ENCODE measurements around the gene INTS3.
"Not testable (repeated sequence)": the region's sequence is repeated elsewhere in the genome, so short reads cannot be mapped to it uniquely, and the experiment has no call there.

Gene INTS3

DNA sequence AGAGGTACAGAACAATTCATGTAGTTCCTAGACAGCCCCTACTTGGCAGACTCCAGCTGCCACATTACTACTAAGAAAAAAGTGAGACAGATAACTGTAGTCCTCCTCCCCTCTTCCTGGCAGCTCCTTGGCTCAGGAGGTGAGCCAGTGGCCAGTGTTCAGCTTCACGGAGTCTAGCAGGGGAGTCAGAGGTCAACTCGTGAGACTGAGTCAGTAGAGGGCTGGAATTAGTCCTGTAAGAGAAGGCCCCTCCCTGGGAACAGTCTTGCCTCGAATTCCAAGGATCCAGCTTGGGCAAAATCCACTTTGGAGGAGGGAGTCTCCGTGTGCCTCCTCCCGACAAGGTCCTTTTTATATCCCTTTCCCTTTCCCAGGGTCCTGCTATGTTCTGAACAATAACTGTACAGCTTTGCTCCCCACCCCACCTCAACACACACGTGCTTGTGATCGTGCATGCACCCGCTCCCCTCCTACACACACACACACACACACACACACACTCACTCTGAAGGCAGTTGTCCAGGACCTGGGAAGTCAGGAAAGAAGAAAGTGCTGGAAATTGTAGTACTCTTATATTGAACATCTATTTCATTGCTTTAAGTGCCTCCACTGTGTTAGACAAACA, 24.8 kb downstream of the INTS3 start:
- no peak for DNase-seq (ENCODE audit: low read depth)

DNA sequence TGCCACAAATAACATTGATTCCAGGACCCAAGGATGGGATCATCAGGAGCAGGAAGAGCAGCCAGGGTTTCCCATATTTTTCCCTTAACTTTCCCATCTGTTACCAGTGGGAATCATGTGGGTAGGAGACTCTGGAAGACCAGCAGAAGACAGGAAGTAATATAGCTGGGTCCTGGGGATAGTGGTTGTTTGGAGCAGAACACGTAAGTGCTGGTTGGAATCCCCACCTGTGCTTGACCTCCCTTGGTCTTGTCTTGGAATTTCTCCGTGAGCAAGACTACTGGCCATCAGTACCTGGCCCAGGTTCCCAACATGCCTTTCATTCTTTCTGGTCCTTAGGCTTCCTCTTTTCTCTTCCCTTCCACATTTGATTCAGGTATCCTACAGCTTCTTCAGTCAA, 26.4 kb downstream of the INTS3 start:
- no peak for DNase-seq (ENCODE audit: low read depth)

DNA sequence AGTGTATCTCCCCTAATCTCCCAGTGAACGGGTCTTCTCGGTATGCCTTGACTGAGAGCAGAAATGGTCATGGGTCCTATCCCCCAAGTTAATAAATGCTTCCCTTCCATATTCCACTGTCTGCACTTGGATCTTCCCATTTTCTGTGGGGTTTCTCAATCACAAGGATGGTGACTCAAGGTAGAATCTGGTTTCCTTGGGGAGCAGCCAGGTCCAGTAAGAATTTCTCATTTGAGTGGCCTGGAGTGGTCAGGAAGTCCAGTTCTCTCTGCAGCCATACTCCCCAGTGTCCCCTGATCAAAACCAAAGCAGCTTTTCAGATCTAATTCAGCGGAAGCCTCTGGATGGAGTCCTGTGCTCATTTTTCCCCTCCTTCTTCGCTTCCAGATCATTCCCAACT, 32.6 kb downstream of the INTS3 start:
- no peak for DNase-seq (ENCODE audit: low read depth)

DNA sequence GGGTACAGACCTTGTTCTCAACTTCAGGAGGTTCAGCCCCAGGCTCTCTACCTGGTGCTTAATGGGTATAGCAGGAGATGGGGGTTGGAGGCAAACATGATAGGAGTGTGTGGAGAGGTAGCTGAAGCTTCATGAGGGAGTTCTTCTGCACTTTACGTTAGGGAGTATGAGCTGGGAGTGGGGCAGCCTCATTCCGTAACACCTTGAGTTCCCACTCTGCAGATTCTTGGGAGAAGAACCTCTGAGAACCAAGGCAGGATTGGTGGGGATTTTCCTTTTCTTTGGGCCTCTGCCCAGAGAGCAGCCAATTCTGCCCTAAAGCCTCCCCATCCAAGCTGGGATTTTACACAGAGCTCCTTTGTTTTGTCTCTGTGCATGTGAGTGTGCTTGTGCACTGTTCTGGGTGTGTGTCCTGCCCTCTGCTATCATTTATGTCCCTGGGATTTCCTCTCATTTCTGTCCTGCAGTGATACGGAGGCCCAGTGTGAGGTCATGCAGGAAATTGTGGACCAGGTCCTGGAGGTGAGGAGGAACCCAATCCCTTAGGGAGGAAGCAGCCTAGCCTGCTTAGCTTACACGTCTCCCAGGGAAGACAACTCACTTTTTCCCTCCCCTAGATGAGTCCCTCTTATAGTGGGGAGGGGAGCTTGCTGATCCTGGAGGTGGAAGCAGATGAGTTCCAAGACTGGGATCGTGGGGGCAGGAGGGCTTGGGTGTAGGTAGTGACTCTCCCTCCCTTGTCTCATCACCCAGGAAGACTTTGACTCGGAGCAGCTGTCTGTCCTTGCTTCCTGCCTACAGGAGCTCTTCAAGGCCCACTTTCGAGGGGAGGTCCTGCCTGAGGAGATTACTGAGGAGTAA, 35.7 kb downstream of the INTS3 start:
- no peak for DNase-seq (ENCODE audit: low read depth)

DNA sequence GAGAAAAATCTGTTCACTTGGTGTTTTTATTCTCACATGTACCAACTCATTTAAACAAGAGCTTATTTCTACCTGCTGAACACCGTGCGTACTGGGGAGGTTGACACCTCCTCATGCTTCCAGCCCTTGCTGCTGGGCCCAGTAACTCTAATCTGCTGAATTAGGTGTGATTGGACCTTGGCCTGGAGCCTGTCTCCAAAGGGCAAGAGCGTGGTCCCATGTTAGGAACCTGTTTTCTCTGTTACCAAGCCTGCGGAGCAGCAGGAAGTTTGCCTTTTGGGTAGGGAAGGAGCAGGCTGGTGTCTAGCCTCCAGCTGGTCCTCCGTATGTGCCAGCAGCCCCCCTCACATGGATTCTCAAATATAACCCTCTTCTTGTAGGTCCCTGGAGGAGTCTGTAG, 36.5 kb downstream of the INTS3 start:
- no peak for DNase-seq (ENCODE audit: low read depth)

DNA sequence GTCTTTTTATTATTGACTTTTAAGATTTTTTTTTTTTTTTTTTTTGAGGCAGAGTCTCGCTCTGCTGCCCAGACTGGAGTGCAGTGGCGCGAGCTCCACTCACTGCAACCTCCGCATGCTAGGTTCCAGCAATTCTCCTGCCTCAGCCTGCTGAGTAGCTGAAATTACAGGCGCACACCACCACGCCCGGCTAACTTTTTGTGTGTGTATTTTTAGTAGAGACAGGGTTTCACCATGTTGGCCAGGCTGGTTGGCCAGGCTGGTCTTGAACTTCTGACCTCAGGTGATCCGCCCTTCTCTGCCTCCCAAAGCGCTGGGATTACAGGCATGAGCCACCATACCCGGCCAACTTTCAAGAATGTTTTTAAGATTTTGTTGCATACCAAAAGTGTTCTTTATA, 38.8 kb downstream of the INTS3 start:
- not testable (repeated sequence) for DNase-seq (ENCODE audit: low read depth)

DNA sequence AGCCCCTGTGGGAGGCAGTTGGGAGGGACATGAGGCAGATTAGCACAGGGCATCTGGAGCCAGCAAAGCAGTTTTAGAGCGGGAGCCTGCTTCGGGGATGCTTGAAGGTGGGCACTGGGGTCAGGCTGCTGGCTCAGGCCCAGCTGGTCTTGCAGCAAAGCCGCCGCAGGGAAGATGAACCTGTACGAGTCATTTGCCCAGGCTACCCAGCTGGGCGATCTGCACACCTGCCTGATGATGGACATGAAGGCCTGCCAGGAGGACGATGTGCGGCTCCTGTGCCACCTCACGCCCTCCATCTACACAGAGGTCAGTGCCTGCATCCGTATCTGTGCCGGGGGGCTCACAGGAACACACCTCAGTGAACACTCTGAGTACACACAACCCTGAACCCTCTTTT, 39.7 kb downstream of the INTS3 start:
- no peak for DNase-seq (ENCODE audit: low read depth)

DNA sequence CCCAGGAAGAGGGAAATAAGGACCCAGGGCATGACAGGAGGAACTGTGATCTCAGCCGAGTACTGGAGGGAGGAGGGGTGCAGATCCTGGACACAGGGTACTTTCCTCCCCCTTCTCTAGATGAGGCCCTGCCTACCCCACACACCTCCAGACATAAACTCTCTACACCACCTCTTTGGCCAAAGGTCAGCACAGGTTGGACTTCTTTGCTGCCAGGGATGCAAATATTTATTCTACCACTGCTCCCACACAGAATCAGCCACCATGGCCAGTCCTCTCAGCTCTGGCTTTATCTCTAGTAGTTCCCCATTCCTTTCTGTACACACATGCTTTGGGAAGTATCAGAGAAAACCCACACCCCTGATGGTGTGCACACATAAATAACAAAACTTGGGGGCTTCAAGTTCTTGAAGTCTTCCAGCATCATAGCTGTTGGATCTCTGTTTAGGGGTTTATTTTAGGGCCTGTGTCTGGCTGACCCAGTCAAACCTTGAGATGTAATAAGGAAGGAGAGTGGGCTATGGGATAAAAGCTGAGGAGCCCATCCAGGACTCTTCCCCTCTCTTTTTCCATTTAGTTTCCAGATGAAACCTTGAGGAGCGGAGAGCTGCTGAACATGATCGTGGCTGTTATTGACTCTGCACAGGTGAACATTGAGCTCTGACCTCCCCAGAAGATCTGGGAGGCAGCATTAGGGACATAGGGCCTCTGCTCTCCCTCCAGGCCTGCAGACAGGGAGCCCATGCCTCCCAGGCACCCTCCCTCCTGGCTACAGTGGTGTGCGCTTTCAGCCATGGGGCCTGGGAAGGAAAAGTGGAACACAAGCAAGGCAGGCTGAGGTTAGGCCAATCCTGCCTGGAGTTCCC, 40.7 kb downstream of the INTS3 start:
- DNase-seq (ENCODE audit: low read depth) = no peak

DNA sequence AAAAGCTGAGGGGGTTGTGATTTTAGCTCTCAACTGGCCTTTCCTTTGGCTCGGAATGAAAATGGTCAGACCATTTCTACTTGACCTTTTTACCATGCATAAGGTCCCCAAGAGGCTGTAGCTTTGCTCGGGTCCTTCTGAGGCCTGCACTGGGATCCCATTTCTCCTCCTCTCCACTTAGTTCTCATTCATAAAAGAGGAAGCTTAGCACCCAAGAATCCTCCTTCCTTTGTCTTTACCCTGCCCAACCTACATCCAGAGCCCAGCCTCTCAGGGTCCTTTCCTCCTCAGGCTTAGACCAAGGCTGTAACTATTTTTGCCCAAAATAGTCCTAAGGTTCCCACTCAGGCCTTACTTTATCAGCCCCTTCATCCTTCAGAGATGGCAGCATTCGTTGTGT, 41.4 kb downstream of the INTS3 start:
- DNase-seq (ENCODE audit: low read depth) = no peak

DNA sequence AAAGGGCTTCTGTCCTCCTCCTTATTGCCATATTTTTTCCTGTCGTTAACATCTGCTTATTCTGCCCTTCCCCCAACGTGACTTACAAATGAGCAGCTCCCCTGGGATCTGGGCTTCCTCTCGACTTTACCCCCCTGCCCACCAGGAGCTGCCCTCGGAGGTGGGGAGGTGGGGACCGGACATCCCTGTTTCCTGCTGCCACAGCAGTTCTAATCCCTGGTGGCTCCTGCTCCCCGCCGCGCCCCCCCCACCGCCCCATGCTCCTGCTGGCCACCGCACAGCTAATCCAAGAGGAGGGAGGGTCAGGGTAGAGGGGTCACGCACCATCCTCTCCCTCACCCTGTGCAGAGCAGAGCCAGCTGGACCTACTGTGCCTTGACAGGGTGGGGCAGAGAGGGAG, 42.9 kb downstream of the INTS3 start:
- DNase-seq (ENCODE audit: low read depth) = no peak

DNA sequence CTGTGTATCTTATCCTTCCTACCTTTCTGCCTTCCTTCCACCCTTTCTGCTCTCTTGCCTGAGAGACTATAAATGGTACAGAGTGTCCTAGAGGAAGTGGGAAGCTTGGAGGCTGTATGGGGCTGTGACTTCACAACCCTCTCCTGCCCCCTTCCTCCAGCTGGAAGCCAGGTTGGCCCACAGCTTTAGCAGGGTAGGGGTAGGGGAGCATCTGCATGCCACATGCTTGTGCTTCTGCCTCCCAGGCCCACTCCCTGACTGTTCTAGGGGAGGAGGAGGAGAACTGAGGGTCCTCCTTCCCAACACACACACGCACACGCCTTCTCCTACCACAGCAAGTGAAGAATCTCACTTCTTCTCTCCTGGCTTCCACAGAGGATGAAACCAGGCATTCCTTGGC, 43.4 kb downstream of the INTS3 start:
- DNase-seq (ENCODE audit: low read depth) = no peak

DNA sequence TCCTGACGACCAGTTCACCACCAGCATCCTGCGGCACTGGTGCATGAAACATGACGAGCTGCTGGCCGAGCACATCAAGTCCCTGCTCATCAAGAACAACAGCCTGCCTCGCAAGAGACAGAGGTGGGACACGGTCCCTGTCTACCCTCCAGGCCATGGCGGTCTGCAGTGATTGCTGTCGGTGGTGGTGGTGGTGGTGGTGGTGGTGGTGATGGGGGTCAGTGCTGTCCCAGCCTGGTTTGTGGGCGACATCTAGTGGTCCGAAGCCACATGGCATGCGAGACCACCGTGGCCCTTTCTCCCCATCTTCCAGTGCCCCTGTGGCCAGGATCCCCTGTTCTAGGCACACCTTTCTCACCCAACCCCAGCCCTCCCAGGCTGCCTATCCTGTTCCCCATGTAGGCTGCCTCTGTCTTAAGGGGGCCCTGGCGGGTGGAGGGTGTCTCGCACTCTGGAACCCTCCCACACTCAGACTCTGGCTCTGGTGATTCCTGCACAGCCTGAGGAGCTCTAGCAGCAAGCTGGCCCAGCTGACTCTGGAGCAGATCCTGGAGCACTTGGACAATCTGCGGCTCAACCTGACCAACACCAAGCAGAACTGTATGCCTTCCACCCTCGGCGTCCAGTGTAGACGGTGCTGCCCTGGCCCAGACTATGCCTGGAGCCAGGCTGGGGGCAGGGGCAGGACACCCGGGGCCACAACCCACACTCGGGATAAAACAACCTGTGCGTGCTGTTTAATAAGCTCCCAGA, 44.2 kb downstream of the INTS3 start:
- no peak for DNase-seq (ENCODE audit: low read depth)

DNA sequence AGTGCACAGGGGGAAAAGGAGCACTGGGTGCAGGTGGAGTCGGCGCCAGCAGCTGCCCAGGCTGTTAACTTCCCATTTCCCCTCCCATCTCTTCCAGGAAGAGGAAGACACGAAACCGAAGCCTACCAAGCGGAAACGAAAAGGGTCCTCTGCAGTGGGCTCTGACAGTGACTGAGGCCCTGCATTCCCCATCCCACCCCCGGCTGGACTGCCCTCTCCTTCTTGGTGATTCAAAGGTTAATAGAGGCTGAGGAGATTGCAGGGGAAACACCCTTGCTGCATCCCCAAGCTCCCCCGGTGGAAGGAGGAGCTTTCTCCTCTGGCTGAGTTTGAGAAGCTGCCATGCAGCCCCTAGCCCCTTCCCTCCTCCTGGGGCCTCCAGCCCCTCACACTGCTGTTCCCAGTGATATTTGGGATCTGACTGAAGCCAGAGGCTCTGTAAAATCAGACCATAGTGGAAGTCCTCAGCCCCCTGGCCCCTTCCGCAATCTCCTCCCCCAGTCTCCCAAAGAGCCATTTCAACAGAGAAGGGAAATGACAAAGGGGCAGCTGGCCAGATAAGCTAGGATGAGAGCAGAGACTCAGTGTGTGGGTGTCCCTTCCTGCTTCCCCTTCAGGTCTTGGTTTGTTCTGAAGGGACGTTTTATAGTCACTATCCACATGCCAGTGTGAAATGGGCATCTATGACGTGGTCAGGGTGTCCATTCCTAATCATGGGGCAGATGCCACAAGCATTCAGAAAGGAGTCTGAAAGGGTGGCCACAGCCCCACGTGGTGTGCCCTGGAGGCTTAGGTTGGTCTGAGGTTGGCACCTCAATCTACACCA, 45.5 kb downstream of the INTS3 start:
- no peak for DNase-seq (ENCODE audit: low read depth)

DNA sequence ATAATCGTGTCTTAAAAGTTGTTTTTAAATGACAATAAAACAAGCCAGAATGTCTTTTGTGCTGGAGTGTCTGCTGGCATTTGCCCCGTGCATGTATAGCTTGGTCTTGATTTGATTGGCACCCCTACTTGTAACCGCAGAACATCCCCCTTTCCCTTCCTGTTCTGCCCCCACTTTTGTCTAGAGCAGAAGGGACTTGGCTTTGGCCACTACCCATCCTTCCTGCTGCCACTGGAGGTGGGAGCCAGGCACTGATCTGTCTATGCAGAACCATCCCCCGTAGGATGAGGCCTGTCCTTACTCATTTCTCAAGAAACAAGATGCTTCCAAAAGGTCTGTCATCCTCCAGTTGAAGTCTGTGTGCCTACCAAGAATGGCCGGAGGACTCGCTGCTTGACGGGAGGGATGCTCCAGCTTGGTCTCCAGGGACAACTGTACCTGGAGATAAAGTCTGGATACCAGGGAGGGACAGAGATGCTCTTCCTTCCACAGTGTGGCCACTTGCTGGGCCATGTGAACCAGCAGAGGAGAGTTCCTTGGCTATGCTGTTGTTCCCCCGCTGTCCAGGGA, 46.3 kb downstream of the INTS3 start:
- no peak for DNase-seq (ENCODE audit: low read depth)

DNA sequence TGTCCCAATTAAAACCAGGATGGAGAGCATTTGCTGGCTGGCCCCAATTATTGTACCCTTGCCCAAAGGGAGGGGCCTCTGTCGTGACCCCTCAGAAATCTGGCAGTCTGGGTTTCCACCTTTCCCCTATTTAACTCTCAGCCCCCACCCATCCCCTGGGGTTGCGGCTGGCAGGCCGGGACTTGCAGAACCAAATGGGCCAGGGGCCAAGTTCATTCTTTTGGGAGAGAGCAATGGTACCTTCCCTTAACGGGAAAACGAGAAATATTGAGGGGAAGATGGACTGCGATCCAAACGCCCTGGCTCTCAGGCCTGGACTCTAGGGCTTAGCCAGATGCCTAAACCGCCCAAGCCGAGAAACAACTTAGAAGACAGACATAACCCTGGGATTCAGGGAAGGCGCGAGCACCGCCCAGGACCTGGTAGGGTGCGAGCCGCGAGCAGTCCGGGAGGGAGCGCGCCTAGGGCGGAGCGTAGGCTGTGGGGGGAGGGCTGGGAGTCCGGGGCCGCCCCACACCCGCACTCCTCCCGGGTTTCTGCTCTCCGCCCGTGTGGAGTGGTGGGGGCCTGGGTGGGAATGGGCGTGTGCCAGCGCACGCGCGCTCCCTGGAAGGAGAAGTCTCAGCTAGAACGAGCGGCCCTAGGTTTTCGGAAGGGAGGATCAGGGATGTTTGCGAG, 47.1 kb downstream of the INTS3 start, which contains the start of gene SLC27A3:
TSS of gene SLC27A3 (plus strand) at position 628 of the 678 bp plus-strand sequence. CDS start 91 bp downstream, outside the sequence.
- no peak for DNase-seq (ENCODE audit: low read depth)

DNA sequence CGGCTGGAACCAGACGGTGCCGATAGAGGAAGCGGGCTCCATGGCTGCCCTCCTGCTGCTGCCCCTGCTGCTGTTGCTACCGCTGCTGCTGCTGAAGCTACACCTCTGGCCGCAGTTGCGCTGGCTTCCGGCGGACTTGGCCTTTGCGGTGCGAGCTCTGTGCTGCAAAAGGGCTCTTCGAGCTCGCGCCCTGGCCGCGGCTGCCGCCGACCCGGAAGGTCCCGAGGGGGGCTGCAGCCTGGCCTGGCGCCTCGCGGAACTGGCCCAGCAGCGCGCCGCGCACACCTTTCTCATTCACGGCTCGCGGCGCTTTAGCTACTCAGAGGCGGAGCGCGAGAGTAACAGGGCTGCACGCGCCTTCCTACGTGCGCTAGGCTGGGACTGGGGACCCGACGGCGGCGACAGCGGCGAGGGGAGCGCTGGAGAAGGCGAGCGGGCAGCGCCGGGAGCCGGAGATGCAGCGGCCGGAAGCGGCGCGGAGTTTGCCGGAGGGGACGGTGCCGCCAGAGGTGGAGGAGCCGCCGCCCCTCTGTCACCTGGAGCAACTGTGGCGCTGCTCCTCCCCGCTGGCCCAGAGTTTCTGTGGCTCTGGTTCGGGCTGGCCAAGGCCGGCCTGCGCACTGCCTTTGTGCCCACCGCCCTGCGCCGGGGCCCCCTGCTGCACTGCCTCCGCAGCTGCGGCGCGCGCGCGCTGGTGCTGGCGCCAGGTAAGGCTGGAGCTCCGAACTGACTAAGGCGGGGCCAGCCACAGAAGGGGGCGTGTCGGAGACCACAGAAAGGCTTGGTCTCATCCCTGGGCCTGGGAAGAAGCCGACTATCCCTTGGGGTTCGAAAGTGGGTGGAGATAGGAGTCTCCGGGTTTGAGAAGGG, 47.8 kb downstream of the INTS3 start:
- DNase-seq (ENCODE audit: low read depth) = peak; percentile 57

DNA sequence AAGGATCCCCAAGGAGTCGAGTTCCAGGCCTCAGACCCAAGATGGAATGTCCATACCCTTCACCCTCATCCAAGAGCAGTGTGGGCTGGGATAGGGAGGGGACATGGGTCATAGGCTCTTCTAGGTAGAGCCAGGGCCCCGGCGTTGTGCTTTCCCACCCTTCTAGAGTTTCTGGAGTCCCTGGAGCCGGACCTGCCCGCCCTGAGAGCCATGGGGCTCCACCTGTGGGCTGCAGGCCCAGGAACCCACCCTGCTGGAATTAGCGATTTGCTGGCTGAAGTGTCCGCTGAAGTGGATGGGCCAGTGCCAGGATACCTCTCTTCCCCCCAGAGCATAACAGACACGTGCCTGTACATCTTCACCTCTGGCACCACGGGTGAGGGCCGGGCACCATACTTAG, 48.5 kb downstream of the INTS3 start:
- DNase-seq (ENCODE audit: low read depth) = no peak

DNA sequence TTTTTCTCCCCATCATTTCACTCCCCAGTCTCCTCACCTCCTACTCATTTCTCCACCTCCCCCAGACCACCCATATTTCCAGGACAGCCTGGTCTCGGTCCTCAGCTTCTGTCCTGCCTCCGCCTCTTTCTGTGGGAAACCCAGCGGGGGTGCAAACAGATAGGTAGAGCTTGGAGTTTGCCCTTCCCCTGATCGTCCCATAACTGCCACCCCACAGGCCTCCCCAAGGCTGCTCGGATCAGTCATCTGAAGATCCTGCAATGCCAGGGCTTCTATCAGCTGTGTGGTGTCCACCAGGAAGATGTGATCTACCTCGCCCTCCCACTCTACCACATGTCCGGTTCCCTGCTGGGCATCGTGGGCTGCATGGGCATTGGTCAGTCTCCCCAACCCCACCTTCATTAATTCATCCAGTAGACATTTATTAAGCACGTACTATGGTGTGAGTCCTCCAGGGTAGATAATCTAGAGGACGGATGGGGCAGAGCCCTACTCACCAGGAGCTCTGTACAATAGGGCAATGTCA, 49.1 kb downstream of the INTS3 start:
- no peak for DNase-seq (ENCODE audit: low read depth)

DNA sequence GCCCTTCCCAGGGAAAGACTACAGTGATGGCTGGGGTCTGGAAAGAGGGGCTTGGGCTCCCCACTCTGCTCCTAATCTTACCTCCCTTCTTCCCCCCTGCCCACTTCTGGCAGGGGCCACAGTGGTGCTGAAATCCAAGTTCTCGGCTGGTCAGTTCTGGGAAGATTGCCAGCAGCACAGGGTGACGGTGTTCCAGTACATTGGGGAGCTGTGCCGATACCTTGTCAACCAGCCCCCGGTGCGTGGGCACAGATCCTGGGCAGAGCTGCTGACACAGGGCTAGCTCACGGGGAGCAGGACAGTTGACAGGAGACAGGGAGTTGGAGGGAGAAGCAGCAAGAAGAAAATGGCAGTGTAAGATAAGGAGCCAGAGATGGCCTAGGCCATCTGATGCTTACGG, 49.8 kb downstream of the INTS3 start:
- DNase-seq (ENCODE audit: low read depth) = no peak
